ENCODE data around the gene ERGIC1.

The ERGIC1 gene

GRCh38 chr5:172943283-172943841 lies 109.3 kb downstream of the ERGIC1 start:
- H3K36me3 ChIP-seq (ENCODE audit: low read length) = no peaks in the 10 kb centered on the region
- no peak overlapping the region for H3K9ac ChIP-seq (ENCODE audit: low read length)
- TF ChIP-seq, protein P1, sequence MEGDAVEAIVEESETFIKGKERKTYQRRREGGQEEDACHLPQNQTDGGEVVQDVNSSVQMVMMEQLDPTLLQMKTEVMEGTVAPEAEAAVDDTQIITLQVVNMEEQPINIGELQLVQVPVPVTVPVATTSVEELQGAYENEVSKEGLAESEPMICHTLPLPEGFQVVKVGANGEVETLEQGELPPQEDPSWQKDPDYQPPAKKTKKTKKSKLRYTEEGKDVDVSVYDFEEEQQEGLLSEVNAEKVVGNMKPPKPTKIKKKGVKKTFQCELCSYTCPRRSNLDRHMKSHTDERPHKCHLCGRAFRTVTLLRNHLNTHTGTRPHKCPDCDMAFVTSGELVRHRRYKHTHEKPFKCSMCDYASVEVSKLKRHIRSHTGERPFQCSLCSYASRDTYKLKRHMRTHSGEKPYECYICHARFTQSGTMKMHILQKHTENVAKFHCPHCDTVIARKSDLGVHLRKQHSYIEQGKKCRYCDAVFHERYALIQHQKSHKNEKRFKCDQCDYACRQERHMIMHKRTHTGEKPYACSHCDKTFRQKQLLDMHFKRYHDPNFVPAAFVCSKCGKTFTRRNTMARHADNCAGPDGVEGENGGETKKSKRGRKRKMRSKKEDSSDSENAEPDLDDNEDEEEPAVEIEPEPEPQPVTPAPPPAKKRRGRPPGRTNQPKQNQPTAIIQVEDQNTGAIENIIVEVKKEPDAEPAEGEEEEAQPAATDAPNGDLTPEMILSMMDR (IDR thresholded peaks at IDR 0.05; ENCODE audit: insufficient read depth, low read length, poor library complexity, severe bottlenecking) = no peak
- no peak for TF ChIP-seq EZH2phosphoT487 (conservative IDR thresholded peaks at IDR 0.05; ENCODE audit: low read length)
- H3K79me2 ChIP-seq (ENCODE audit: insufficient read depth, low read length) = no peaks in the 10 kb centered on the region
- no peaks in the 10 kb centered on the region for H4K20me1 ChIP-seq (ENCODE audit: low read depth, low read length)
- no peak overlapping the region for H2AFZ ChIP-seq (ENCODE audit: low read depth, low read length, severe bottlenecking)
- H3K9me3 ChIP-seq (ENCODE audit: insufficient read depth, low read length) = no peaks in the 10 kb centered on the region
- H3K27ac ChIP-seq (ENCODE audit: low read depth, low read length) = no peak overlapping the region
- no peaks in the 10 kb centered on the region for H3K27me3 ChIP-seq (ENCODE audit: low read length)
- no peak overlapping the region for H3K4me3 ChIP-seq (ENCODE audit: insufficient read depth, low read length, poor library complexity, severe bottlenecking)
- no peak overlapping the region for H3K4me2 ChIP-seq (ENCODE audit: low read depth, low read length, poor library complexity, severe bottlenecking)
- no peaks in the 10 kb centered on the region for H3K9me2 ChIP-seq (replicated peaks; ENCODE audit: insufficient read depth, low read length)
- H3F3A ChIP-seq (ENCODE audit: insufficient read depth) = no peaks in the 10 kb centered on the region

GRCh38 chr5:172943906-172944305 lies 109.9 kb downstream of the ERGIC1 start:
- no peaks in the 10 kb centered on the region for H3K9me3 ChIP-seq (ENCODE audit: insufficient read depth, low read length)
- no peaks in the 10 kb centered on the region for H3K9me2 ChIP-seq (replicated peaks; ENCODE audit: insufficient read depth, low read length)
- no peak overlapping the region for H3K4me2 ChIP-seq (ENCODE audit: low read depth, low read length, poor library complexity, severe bottlenecking)
- no peak overlapping the region for H2AFZ ChIP-seq (ENCODE audit: low read depth, low read length, severe bottlenecking)
- no peaks in the 10 kb centered on the region for H3K79me2 ChIP-seq (ENCODE audit: insufficient read depth, low read length)
- H4K20me1 ChIP-seq (ENCODE audit: low read depth, low read length) = no peaks in the 10 kb centered on the region
- no peak for TF ChIP-seq EZH2phosphoT487 (conservative IDR thresholded peaks at IDR 0.05; ENCODE audit: low read length)
- TF ChIP-seq, protein P1 (IDR thresholded peaks at IDR 0.05; ENCODE audit: insufficient read depth, low read length, poor library complexity, severe bottlenecking) = no peak
- no peaks in the 10 kb centered on the region for H3F3A ChIP-seq (ENCODE audit: insufficient read depth)
- H3K27ac ChIP-seq (ENCODE audit: low read depth, low read length) = no peak overlapping the region
- no peak overlapping the region for H3K4me3 ChIP-seq (ENCODE audit: insufficient read depth, low read length, poor library complexity, severe bottlenecking)
- no peak overlapping the region for H3K9ac ChIP-seq (ENCODE audit: low read length)
- no peaks in the 10 kb centered on the region for H3K27me3 ChIP-seq (ENCODE audit: low read length)
- no peaks in the 10 kb centered on the region for H3K36me3 ChIP-seq (ENCODE audit: low read length)

- Histone ChIP-seq H3K9me3 (ENCODE audit: insufficient read depth, low read length) (no peaks in the 10 kb centered on the region), H4K20me1 (ENCODE audit: low read depth, low read length) (no peaks in the 10 kb centered on the region), H3K4me3 (ENCODE audit: insufficient read depth, low read length, poor library complexity, severe bottlenecking) (no peak overlapping the region), H3F3A (ENCODE audit: insufficient read depth) (no peaks in the 10 kb centered on the region), H3K79me2 (ENCODE audit: insufficient read depth, low read length) (no peaks in the 10 kb centered on the region), H3K36me3 (ENCODE audit: low read length) (no peaks in the 10 kb centered on the region), H3K9ac (ENCODE audit: low read length) (no peak overlapping the region), H2AFZ (ENCODE audit: low read depth, low read length, severe bottlenecking) (no peak overlapping the region), H3K9me2 (replicated peaks; ENCODE audit: insufficient read depth, low read length) (no peaks in the 10 kb centered on the region), H3K27me3 (ENCODE audit: low read length) (no peaks in the 10 kb centered on the region), H3K27ac (ENCODE audit: low read depth, low read length) (no peak overlapping the region), H3K4me2 (ENCODE audit: low read depth, low read length, poor library complexity, severe bottlenecking) (no peak overlapping the region)
- TF ChIP-seq, protein P1 (IDR thresholded peaks at IDR 0.05; ENCODE audit: insufficient read depth, low read length, poor library complexity, severe bottlenecking) = no peak
- no peak for TF ChIP-seq EZH2phosphoT487 (conservative IDR thresholded peaks at IDR 0.05; ENCODE audit: low read length)
Observed at GRCh38 chr5:172944741-172945140, 110.7 kb downstream of the ERGIC1 start.
